ENCODE results near the gene CADM2.

Gene CADM2

GRCh38 chr3:85255949-85256348 lies 297.2 kb downstream of the CADM2 start:
- Mint-ChIP-seq H3K9me3 (no peaks in the 10 kb centered on the region), H3K4me3 (no peak overlapping the region), H3K27ac (no peak overlapping the region)

GRCh38 chr3:85258326-85258725 lies 299.5 kb downstream of the CADM2 start:
- no peaks in the 10 kb centered on the region for H3K27me3 Mint-ChIP-seq (ENCODE audit: low read depth)
- H3K36me3 Mint-ChIP-seq (ENCODE audit: low read depth) = no peaks in the 10 kb centered on the region
- H3K4me3 Mint-ChIP-seq = no peak overlapping the region
- H3K27ac Mint-ChIP-seq = no peak overlapping the region
- no peaks in the 10 kb centered on the region for H3K9me3 Mint-ChIP-seq
- peaks cover 8% of the 10 kb centered on the region for H3K4me1 Mint-ChIP-seq
- TF ChIP-seq, protein P1, sequence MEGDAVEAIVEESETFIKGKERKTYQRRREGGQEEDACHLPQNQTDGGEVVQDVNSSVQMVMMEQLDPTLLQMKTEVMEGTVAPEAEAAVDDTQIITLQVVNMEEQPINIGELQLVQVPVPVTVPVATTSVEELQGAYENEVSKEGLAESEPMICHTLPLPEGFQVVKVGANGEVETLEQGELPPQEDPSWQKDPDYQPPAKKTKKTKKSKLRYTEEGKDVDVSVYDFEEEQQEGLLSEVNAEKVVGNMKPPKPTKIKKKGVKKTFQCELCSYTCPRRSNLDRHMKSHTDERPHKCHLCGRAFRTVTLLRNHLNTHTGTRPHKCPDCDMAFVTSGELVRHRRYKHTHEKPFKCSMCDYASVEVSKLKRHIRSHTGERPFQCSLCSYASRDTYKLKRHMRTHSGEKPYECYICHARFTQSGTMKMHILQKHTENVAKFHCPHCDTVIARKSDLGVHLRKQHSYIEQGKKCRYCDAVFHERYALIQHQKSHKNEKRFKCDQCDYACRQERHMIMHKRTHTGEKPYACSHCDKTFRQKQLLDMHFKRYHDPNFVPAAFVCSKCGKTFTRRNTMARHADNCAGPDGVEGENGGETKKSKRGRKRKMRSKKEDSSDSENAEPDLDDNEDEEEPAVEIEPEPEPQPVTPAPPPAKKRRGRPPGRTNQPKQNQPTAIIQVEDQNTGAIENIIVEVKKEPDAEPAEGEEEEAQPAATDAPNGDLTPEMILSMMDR (IDR thresholded peaks at IDR 0.05; ENCODE audit: unreplicated experiment in 3 of 3) = no peak

More at GRCh38 chr3:85255949-85256348, 297.2 kb downstream of the CADM2 start:
- Mint-ChIP-seq H3K27me3 (ENCODE audit: low read depth) (no peaks in the 10 kb centered on the region), H3K36me3 (ENCODE audit: low read depth) (no peaks in the 10 kb centered on the region), H3K4me1 (peaks cover 8% of the 10 kb centered on the region)
- TF ChIP-seq, protein P1 (IDR thresholded peaks at IDR 0.05; ENCODE audit: unreplicated experiment in 3 of 3) = no peak

DNA sequence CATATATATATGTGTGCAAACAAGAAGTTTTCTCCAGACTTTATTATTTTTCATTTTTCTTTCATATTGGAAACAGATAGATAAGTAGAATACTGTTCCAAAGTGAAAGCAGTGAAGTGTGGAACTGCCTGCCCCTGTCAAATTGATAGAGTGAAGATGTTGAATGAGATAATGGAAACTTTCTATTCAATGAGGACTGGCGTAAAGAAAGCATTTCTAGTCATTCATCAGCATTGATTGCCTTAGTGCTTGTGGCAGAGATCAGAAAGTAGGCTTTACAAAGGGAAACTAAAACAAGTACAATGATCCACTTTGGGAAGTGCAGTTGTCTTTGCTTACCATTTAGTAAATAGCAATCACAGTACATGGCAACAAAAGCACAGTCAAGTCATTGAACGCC lies 300.0 kb downstream of the CADM2 start:
- no peaks in the 10 kb centered on the region for H3K9me3 Mint-ChIP-seq
- no peak overlapping the region for H3K4me3 Mint-ChIP-seq
- H3K4me1 Mint-ChIP-seq = peaks cover 8% of the 10 kb centered on the region
- no peaks in the 10 kb centered on the region for H3K27me3 Mint-ChIP-seq (ENCODE audit: low read depth)
- TF ChIP-seq, protein P1 (IDR thresholded peaks at IDR 0.05; ENCODE audit: unreplicated experiment in 3 of 3) = no peak
- H3K36me3 Mint-ChIP-seq (ENCODE audit: low read depth) = no peaks in the 10 kb centered on the region
- H3K27ac Mint-ChIP-seq = no peak overlapping the region

DNA sequence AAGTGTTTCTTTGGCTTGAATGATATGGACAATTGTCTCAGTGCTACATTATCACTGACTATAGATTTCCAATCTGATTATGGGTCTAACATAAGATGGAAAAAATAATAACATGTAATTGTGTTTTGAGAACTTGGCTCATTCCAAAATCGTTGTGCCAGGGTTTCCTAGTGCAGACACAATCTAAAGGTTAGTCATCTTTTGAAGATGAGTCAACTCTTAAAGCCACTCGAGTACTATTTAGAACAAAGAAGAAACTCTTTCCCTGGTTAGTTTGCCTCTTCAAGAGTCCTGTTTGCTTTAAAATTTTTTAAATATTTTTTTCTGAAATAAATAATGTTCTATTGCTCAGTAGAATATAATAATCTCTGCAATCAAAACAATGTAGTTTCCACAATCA lies 301.0 kb downstream of the CADM2 start:
- Mint-ChIP-seq H3K9me3 (no peaks in the 10 kb centered on the region), H3K27me3 (ENCODE audit: low read depth) (no peaks in the 10 kb centered on the region), H3K4me3 (no peak overlapping the region), H3K27ac (no peak overlapping the region), H3K4me1 (peaks cover 8% of the 10 kb centered on the region), H3K36me3 (ENCODE audit: low read depth) (no peaks in the 10 kb centered on the region)
- TF ChIP-seq, protein P1 (IDR thresholded peaks at IDR 0.05; ENCODE audit: unreplicated experiment in 3 of 3) = no peak

- H3K9me3 Mint-ChIP-seq = no peaks in the 10 kb centered on the region
These were observed 305.6 kb downstream of the CADM2 start for GRCh38 chr3:85264381-85264780.

DNA sequence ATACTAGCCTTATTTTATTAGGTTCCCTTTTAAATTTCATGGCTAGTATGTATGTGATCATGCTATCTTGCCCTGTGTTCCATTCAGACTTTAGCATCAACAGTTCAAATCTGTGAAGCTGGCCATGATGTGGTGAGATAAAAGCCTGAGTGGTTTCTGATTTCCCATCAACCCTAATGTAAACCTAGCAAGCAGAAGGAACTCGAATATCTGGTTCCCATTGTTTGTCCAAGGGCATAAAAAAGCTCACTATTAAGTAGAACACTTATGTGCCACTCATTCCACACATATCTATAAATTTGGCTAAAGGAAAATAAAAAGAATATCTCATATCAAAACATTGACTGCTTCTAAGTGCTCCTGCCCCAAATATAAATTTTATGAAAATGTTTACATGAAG lies 311.7 kb downstream of the CADM2 start:
- TF ChIP-seq, protein P1 (IDR thresholded peaks at IDR 0.05; ENCODE audit: unreplicated experiment in 3 of 3) = no peak
- H3K4me3 Mint-ChIP-seq = no peak overlapping the region
- H3K4me1 Mint-ChIP-seq = no peaks in the 10 kb centered on the region
- H3K27me3 Mint-ChIP-seq (ENCODE audit: low read depth) = no peaks in the 10 kb centered on the region
- no peaks in the 10 kb centered on the region for H3K36me3 Mint-ChIP-seq (ENCODE audit: low read depth)
- no peaks in the 10 kb centered on the region for H3K9me3 Mint-ChIP-seq
- no peak overlapping the region for H3K27ac Mint-ChIP-seq

More at GRCh38 chr3:85264381-85264780, 305.6 kb downstream of the CADM2 start:
- Mint-ChIP-seq H3K36me3 (ENCODE audit: low read depth) (no peaks in the 10 kb centered on the region), H3K4me1 (no peaks in the 10 kb centered on the region), H3K27ac (no peak overlapping the region), H3K27me3 (ENCODE audit: low read depth) (no peaks in the 10 kb centered on the region), H3K4me3 (no peak overlapping the region)
- TF ChIP-seq, protein P1 (IDR thresholded peaks at IDR 0.05; ENCODE audit: unreplicated experiment in 3 of 3) = no peak
